ENCODE results near the gene SRC. TPM values are rescaled to one million over a fixed set of nuclear protein-coding genes. Genes with fewer than 3 reads are reported as not detected.

The SRC gene
- total RNA-seq, 2 donors from 2014 or later: 102 to 123 TPM

DNA sequence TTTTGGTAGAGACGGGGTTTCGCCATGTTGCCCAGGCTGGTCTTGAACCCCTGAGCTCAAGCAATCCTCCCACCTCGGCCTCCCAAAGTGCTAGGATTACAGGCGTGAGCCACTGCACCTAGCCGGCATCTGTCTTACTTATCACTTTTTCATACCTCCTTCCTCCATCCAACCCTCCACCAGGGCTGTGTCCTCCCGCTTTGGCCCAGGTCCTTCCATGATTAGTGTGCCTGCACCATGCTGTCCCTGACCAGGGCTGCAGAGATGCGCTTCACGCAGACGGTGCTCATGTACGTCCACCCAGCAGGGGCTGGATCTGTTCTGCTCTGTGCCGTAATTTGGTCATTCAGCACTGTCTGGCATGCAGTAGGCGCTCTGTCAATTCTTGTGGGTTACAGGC is 85.8 kb downstream of the SRC start:
- intact Hi-C loops (cut with DNase I): no loop called here
- Histone ChIP-seq H3K4me3 (no peak overlapping the region), H3K36me3 (no peaks in the 10 kb centered on the region), H3K27me3 (no peaks in the 10 kb centered on the region), H3K9ac (ENCODE audit: low read depth in 2 of 2, low read length in 2 of 2) (no peak overlapping the region), H3K27ac (no peak overlapping the region), H3K4me1 (no peaks in the 10 kb centered on the region), H3K9me3 (no peaks in the 10 kb centered on the region)
- no peak for DNase-seq
- TF ChIP-seq, protein P1, sequence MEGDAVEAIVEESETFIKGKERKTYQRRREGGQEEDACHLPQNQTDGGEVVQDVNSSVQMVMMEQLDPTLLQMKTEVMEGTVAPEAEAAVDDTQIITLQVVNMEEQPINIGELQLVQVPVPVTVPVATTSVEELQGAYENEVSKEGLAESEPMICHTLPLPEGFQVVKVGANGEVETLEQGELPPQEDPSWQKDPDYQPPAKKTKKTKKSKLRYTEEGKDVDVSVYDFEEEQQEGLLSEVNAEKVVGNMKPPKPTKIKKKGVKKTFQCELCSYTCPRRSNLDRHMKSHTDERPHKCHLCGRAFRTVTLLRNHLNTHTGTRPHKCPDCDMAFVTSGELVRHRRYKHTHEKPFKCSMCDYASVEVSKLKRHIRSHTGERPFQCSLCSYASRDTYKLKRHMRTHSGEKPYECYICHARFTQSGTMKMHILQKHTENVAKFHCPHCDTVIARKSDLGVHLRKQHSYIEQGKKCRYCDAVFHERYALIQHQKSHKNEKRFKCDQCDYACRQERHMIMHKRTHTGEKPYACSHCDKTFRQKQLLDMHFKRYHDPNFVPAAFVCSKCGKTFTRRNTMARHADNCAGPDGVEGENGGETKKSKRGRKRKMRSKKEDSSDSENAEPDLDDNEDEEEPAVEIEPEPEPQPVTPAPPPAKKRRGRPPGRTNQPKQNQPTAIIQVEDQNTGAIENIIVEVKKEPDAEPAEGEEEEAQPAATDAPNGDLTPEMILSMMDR (IDR thresholded peaks at IDR 0.05): no peak

DNA sequence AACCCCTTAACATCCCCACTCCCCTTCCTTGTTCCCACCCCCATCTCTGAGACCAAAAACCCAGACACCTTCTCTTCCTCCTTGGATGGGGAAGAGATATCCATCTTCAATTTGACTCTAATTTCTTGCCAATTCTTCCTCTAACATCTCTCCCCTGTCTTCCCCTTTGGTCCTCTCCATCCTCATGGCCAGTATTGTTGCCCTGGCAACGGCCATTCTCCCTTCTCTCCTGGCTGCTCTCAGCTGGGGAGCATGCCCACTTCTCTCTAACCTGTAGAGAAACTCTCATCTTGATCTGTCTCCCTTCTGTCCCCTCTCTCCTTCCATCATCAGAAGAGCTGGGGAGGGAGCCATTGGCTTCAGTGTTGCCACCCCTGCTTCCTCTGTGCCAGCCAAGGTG is 86.7 kb downstream of the SRC start:
- H3K9ac ChIP-seq (ENCODE audit: low read depth in 2 of 2, low read length in 2 of 2): no peak overlapping the region
- no peaks in the 10 kb centered on the region for H3K36me3 ChIP-seq
- no peaks in the 10 kb centered on the region for H3K27me3 ChIP-seq
- H3K4me1 ChIP-seq: no peaks in the 10 kb centered on the region
- DNase-seq: no peak
- TF ChIP-seq, protein P1 (IDR thresholded peaks at IDR 0.05): no peak
- no peak overlapping the region for H3K27ac ChIP-seq
- intact Hi-C loops (cut with DNase I): no loop called here
- no peaks in the 10 kb centered on the region for H3K9me3 ChIP-seq
- no peak overlapping the region for H3K4me3 ChIP-seq

DNA sequence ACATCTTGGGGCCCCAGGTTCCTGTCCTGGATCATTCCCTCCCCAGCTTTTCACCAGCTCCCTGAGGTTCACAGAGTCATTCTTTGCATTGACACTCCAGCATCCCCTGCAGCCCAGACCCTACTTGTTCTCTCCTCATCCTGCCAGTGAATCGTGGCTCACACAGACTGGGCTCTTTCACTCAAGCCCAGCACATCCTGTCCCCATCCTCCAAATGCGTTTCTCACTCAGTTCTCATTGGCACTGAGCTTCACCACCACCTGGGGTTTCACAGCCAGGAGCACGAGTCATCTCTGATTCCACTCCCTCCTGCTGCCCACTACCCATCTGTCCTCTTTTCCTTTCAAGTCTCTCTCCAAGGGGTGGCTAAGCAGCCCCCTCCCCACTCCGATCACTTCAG is 89.7 kb downstream of the SRC start:
- no peaks in the 10 kb centered on the region for H3K9me3 ChIP-seq
- H3K27ac ChIP-seq: no peak overlapping the region
- no peak overlapping the region for H3K4me3 ChIP-seq
- intact Hi-C loops (cut with DNase I): no loop called here
- H3K27me3 ChIP-seq: no peaks in the 10 kb centered on the region
- no peak for DNase-seq
- no peaks in the 10 kb centered on the region for H3K36me3 ChIP-seq
- no peaks in the 10 kb centered on the region for H3K4me1 ChIP-seq
- TF ChIP-seq, protein P1 (IDR thresholded peaks at IDR 0.05): no peak
- no peak overlapping the region for H3K9ac ChIP-seq (ENCODE audit: low read depth in 2 of 2, low read length in 2 of 2)

DNA sequence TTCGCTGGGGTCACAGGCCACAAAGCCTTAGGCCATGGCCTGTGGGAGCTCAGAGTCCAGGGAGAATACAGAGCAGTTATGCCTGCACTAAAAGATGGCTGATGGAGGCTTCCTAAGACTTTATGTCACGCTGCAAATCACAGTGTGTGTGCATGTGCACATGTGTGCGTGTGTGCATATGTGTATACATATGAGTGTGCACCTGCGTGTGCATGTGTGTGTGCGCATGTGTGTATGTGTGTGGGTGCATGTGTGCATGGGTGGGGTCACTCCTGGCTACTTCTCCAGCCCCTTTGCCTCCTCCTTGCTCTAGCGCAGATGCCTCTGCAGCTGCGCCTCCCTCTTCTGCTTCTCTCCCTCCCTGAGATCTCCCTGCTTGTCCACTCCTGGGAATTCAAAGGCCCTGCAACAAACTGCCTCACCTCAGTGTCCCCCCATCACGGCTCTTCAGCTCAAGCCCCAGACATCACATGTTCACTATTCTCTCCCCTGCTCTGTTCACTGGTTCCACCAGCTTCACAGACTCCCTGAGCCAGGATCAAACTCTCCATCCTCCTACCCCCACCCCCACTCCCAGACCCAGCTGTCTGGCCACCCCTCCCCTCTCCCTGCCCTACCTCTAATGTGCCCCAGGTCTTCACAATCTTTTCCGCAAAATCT is 90.7 kb downstream of the SRC start:
- intact Hi-C loops (cut with DNase I): no loop called here
- no peak overlapping the region for H3K9ac ChIP-seq (ENCODE audit: low read depth in 2 of 2, low read length in 2 of 2)
- no peak for DNase-seq

DNA sequence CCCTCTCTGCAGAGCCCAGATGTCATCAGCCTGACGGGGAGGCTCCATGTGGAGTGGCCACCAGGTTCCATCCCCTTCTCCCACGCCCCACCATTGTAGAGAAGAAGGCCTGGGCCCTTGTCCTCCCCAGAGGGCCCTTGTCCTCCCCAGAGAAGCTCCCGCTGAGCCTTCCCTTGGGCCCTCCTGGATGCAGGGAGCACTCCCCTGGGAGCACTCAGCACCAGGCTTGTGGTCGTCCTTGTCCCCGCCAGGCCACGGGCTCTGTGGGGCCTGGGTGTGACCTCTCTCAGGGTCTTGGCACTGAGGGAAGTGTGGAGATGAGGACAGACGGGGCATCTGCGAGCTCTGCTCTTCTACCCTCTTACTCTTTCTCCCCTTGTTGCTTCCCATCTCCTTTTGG is 91.7 kb downstream of the SRC start:
- Histone ChIP-seq H3K36me3 (no peaks in the 10 kb centered on the region), H3K9ac (ENCODE audit: low read depth in 2 of 2, low read length in 2 of 2) (no peak overlapping the region), H3K27me3 (no peaks in the 10 kb centered on the region), H3K4me1 (no peaks in the 10 kb centered on the region), H3K4me3 (no peak overlapping the region), H3K27ac (no peak overlapping the region), H3K9me3 (no peaks in the 10 kb centered on the region)
- TF ChIP-seq, protein P1 (IDR thresholded peaks at IDR 0.05): no peak
- DNase-seq: no peak
- intact Hi-C loops (cut with DNase I): no loop called here

More for the DNA sequence above, 90.7 kb downstream of the SRC start:
- Histone ChIP-seq H3K27me3 (no peaks in the 10 kb centered on the region), H3K4me1 (no peaks in the 10 kb centered on the region), H3K36me3 (no peaks in the 10 kb centered on the region), H3K4me3 (no peak overlapping the region), H3K27ac (no peak overlapping the region), H3K9me3 (no peaks in the 10 kb centered on the region)
- TF ChIP-seq, protein P1 (IDR thresholded peaks at IDR 0.05): no peak

Measured in colonic mucosa (tissue), 4 donors.